GM12801 (cell line): ENCODE measurements around the gene RBMY1E.
"Not testable (repeated sequence)": the region's sequence is repeated elsewhere in the genome, so short reads cannot be mapped to it uniquely, and the experiment has no call there.

Experiments
- CTCF ChIP-seq: IDR thresholded peaks from one replicate; pipeline ENCODE4 v1.5.1; 2011; ENCODE audit warnings: control low read depth; ENCODE audit not compliant: insufficient read length; ENCODE audit errors: extremely low read depth

The RBMY1E gene

GRCh38 chrY:21917932-21918331, at the start of gene RBMY1E:
Gene RBMY1E, minus strand, starts transcription at chrY:21918032. Its CDS starts 1,978 bp downstream, at chrY:21916054.
- TF ChIP-seq CTCF: not testable (repeated sequence)

GRCh38 chrY:21894426-21894825, 23.4 kb downstream of the RBMY1E start, which contains the start of gene RBMY1D:
Gene RBMY1D, minus strand, starts transcription at chrY:21894526. Its CDS starts 2,013 bp downstream, at chrY:21892513.
- TF ChIP-seq CTCF: not testable (repeated sequence)
